Right cardiac atrium (tissue), 5 donors: ENCODE measurements around the gene KRTAP27-1. TPM values are rescaled to one million over a fixed set of nuclear protein-coding genes. Genes with fewer than 3 reads are reported as not detected.
A peak's percentile ranks its signal among the peaks of the same experiment; 100 is the strongest.

Source experiments
- ATAC-seq, 2 donors: fragments of 200-7000 bp; cut with Tn5 transposase; one replicate each; pipeline versions ENCODE4 v1.8.0 to v1.9.1; 2020; ENCODE audit warnings: moderate library complexity in 2 of 2, mild to moderate bottlenecking in 1 of 2
- DNase-seq, 3 donors: peaks; one replicate each; pipeline ENCODE4 v3.0.0-alpha.2; 2020
- H3K27ac ChIP-seq: one replicate; pipeline ENCODE4 v1.5.1; 2013; ENCODE audit warnings: mild to moderate bottlenecking, low read length, control low read depth, moderate library complexity
- H3K27me3 ChIP-seq: one replicate; pipeline ENCODE4 v1.6.1; 2013; ENCODE audit not compliant: control insufficient read depth, insufficient read depth
- H3K4me1 ChIP-seq: one replicate; pipeline ENCODE4 v1.6.1; 2013; ENCODE audit warnings: low read length; ENCODE audit not compliant: control insufficient read depth, insufficient read depth
- H3K4me3 ChIP-seq: one replicate; pipeline ENCODE4 v1.5.1; 2013; ENCODE audit warnings: low read length, control low read depth
- H3K9me3 ChIP-seq: one replicate; pipeline ENCODE4 v1.6.1; 2013; ENCODE audit warnings: low read length; ENCODE audit not compliant: control insufficient read depth
- WGBS: extraction: QIAGEN DNeasy Blood & Tissue Kit; methylation state at CpG from one replicate; pipeline ENCODE4 v1.1.7; 2013; 5-methylcytosine and 5-hydroxymethylcytosine counted together
- intact Hi-C, 4 donors: fragments of 100-400 bp; cut with DNase I; formaldehyde crosslinking; loops; one replicate each; pipeline versions ENCODE4 v1.11.0 to v1.14.0; 2022 to 2023
- long read RNA-seq, 4 donors: library from polyadenylated mRNA; unstranded; transcript quantifications; one replicate each; pipeline ENCODE4 v2.0.0, GENCODE V29; 2020 to 2021
- polyA plus RNA-seq: library from polyadenylated mRNA; stranded (reverse); fragments of 200-250 nt; gene quantifications from one replicate; pipeline ENCODE4 v1.2.3, GENCODE V29; 2013
- total RNA-seq, 4 donors: library from RNA; stranded (reverse); fragmentation: NEBNext Ultra II Directional; extraction: Animal tissue kit (Norgen Biotek cat#: 25700); gene quantifications; one replicate each; pipeline ENCODE4 v1.2.1, GENCODE V29; 2021
- donor health status: healthy with polysubstance abuse.
- donor health status: DM: no; HTN: yes; CAD: no.
- donor health status: DM: no; HTN: no; CAD: no.
- donor health status: DM: no; HTN: yes; CAD: no; lungs with severe emphysema.
- donor health status: DM: yes; HTN: yes; CAD: no.

KRTAP27-1 gene
- total RNA-seq, result not detected
- not detected for polyA plus RNA-seq
- long read RNA-seq, donor 1, result 0 reads
- long read RNA-seq, donor 2, result 0 reads
- long read RNA-seq, donor 3, result 0 reads
- long read RNA-seq, donor 4, result 0 reads

DNA sequence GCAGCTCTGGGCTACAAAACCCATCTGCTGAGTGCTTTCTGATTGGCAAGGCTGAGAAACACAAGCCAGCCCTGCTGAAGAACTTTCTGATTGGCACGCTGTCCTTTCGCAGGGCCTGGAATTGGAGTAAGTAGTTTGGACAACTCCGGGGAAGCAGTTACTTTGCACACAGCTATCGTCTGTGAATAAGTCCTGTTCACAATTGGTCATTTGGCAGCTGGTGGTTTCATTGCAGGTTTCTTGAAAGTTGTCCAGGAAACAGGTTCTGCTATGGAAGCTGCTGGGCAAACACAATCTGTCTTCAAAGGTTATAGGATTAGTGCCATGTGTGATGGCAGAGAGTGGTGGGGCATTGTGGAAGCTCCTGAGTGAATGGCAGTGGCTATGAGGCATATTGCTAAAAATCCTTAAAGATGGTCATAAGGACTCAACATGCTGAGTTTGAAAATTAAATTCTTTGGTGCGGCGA is at the start of gene KRTAP27-1:
TSS of gene KRTAP27-1 (minus strand) at position 419 of the 469 bp plus-strand sequence. CDS start at position 393, 26 bp downstream.
- intact Hi-C loops, result loop anchor here in 2 of 4 donors (10.0 kb wide), 2 partner anchors 97 to 747 kb away; partner anchors contain the start of gene KRTAP13-4 (in 1 of the 2)
- H3K27me3 ChIP-seq, result no peaks in the 10 kb centered on the region
- H3K4me1 ChIP-seq, result peaks cover 2% of the 10 kb centered on the region
- no peak within 1 kb of the TSS for H3K27ac ChIP-seq
- DNase-seq, result no peak
- whole genome bisulfite sequencing, result 79% methylated on average over 6 of the region's 6 CpGs
- no peak for ATAC-seq
- H3K9me3 ChIP-seq, result no peaks in the 10 kb centered on the region
- H3K4me3 ChIP-seq, result no peak within 1 kb of the TSS

DNA sequence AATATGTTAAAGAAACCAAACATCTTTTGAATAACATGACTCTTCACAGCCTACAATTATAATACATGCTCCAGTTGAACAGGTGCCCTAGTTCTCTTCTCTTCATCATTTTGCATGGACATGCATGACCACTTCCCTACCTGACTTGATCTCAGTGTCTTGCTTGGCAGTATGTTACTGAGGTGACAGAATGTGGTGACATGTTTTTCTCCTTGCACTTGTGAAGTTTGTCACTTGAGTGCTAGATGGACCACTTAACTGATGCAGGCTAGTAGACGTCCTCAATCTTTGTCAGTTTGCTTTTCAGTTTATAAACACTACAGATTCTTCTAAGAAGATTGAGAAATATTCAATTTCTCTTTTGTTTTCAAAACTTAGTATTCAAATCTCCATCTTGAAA is 44.7 kb upstream of the KRTAP27-1 start:
- H3K4me1 ChIP-seq, result no peaks in the 10 kb centered on the region
- no peak overlapping the region for H3K4me3 ChIP-seq
- no peak overlapping the region for H3K27ac ChIP-seq
- intact Hi-C loops, result no loop called here
- ATAC-seq (no peak), DNase-seq (no peak)
- no peaks in the 10 kb centered on the region for H3K9me3 ChIP-seq
- 27% methylated on average over 1 of the region's 1 CpG for WGBS
- H3K27me3 ChIP-seq, result no peaks in the 10 kb centered on the region

GRCh38 chr21:30372139-30372770 is 34.8 kb upstream of the KRTAP27-1 start, which contains the start of gene KRTAP13-2:
Gene KRTAP13-2, minus strand, starts transcription at chr21:30372271. Its CDS starts 58 bp downstream, at chr21:30372213.
- ATAC-seq (no peak), DNase-seq (no peak)
- H3K4me3 ChIP-seq, result no peak within 1 kb of the TSS
- H3K9me3 ChIP-seq, result no peaks in the 10 kb centered on the region
- no peaks in the 10 kb centered on the region for H3K4me1 ChIP-seq
- intact Hi-C loops, result no loop called here
- 79% methylated on average over 5 of the region's 5 CpGs for WGBS
- no peaks in the 10 kb centered on the region for H3K27me3 ChIP-seq
- no peak within 1 kb of the TSS for H3K27ac ChIP-seq

- no peak for ATAC-seq
- WGBS, result 49% methylated on average over 3 of the region's 3 CpGs
- no peaks in the 10 kb centered on the region for H3K9me3 ChIP-seq
- H3K4me3 ChIP-seq, result no peak overlapping the region
- no peak overlapping the region for H3K27ac ChIP-seq
- no peaks in the 10 kb centered on the region for H3K27me3 ChIP-seq
- no peaks in the 10 kb centered on the region for H3K4me1 ChIP-seq
- intact Hi-C loops, result loop anchor here in 1 of 4 donors (5.0 kb wide), 1 partner anchor 66 kb away; no protein-coding TSS in a partner anchor
- DNase-seq, result no peak
Observed at GRCh38 chr21:30355906-30356305, 18.4 kb upstream of the KRTAP27-1 start.

- Histone ChIP-seq H3K27ac (no peak overlapping the region), H3K27me3 (no peaks in the 10 kb centered on the region), H3K4me3 (no peak overlapping the region), H3K4me1 (no peaks in the 10 kb centered on the region), H3K9me3 (no peaks in the 10 kb centered on the region)
- intact Hi-C loops, result loop anchor here in 1 of 4 donors (5.0 kb wide), 1 partner anchor 68 kb away; no protein-coding TSS in a partner anchor
- ATAC-seq (no peak), DNase-seq (no peak)
- 71% methylated on average over 1 of the region's 1 CpG for WGBS
Observed at GRCh38 chr21:30354308-30355005, 17.0 kb upstream of the KRTAP27-1 start.

DNA sequence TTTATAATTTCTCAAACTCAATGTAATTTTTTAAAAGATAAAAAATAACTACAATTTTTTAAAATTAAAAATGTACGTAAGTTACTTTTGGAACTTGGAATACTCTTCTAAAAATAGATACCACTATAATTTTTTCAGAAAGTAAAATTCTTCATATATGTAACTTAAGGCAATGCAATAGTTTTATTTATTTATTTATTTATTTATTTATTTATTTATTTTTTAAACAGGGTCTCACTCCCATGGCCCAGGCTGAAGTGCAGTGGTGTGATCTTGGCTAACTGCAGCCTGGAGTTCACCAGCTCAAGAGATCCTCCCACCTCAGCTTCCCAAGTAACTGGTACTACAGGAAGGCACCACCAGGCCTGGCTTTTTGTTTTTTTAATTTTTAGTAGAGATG is 14.0 kb upstream of the KRTAP27-1 start:
- Histone ChIP-seq H3K9me3 (no peaks in the 10 kb centered on the region), H3K4me1 (no peaks in the 10 kb centered on the region), H3K4me3 (no peak overlapping the region), H3K27me3 (no peaks in the 10 kb centered on the region), H3K27ac (no peak overlapping the region)
- WGBS, result 94% methylated on average over 1 of the region's 1 CpG
- no peak for DNase-seq
- intact Hi-C loops, result no loop called here
- ATAC-seq, result no peak

- intact Hi-C loops, result loop anchor here in 3 of 4 donors (10.0 kb wide), 3 partner anchors 85 to 735 kb away; partner anchors contain the start of gene KRTAP13-4 (in 1 of the 3)
Observed at GRCh38 chr21:30349572-30349971, 12.1 kb upstream of the KRTAP27-1 start.

DNA sequence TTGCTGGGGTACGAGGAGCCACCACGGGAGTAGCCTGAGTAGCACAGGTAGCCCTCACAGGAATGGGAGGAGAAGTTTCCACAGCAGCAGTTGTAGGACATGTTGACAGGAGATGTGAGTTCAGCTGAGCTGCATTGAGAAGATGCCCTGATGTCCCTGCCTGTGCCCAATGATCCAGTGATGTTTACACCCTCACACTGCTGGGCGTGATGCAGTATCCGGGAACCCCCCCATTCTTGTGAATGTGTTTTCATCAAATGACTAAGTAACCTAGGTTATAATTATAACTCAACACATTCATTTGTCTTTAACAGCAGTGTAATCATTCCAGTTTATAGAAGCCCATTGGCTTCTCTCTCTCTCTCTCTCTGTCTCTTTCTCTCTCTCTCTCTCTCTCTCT is 11.0 kb upstream of the KRTAP27-1 start, which contains the start of gene KRTAP23-1:
TSS of gene KRTAP23-1 (minus strand) at position 101 of the 400 bp plus-strand sequence. CDS start at position 101, 0 bp downstream.
- no peak for ATAC-seq
- Histone ChIP-seq H3K9me3 (no peaks in the 10 kb centered on the region), H3K4me3 (no peak within 1 kb of the TSS), H3K27ac (no peak within 1 kb of the TSS), H3K27me3 (no peaks in the 10 kb centered on the region), H3K4me1 (no peaks in the 10 kb centered on the region)
- intact Hi-C loops, result loop anchor here in 3 of 4 donors (10.0 kb wide), 3 partner anchors 86 to 736 kb away; partner anchors contain the start of gene KRTAP13-4 (in 1 of the 3)
- no peak for DNase-seq
- 89% methylated on average over 4 of the region's 4 CpGs for WGBS

More at GRCh38 chr21:30349572-30349971, 12.1 kb upstream of the KRTAP27-1 start:
- DNase-seq (no peak), ATAC-seq (no peak)
- Histone ChIP-seq H3K4me3 (no peak overlapping the region), H3K27ac (no peak overlapping the region), H3K27me3 (no peaks in the 10 kb centered on the region), H3K4me1 (no peaks in the 10 kb centered on the region), H3K9me3 (no peaks in the 10 kb centered on the region)
- 29% methylated on average over 3 of the region's 3 CpGs for WGBS

- no peak for ATAC-seq
- Histone ChIP-seq H3K4me3 (no peak overlapping the region), H3K27ac (no peak overlapping the region), H3K27me3 (no peaks in the 10 kb centered on the region), H3K9me3 (no peaks in the 10 kb centered on the region), H3K4me1 (no peaks in the 10 kb centered on the region)
- DNase-seq, result no peak
- 75% methylated on average over 2 of the region's 2 CpGs for WGBS
- intact Hi-C loops, result loop anchor here in 3 of 4 donors (10.0 kb wide), 3 partner anchors 90 to 740 kb away; partner anchors contain the start of gene KRTAP13-4 (in 1 of the 3)
Observed at GRCh38 chr21:30345014-30345413, 7.5 kb upstream of the KRTAP27-1 start.

DNA sequence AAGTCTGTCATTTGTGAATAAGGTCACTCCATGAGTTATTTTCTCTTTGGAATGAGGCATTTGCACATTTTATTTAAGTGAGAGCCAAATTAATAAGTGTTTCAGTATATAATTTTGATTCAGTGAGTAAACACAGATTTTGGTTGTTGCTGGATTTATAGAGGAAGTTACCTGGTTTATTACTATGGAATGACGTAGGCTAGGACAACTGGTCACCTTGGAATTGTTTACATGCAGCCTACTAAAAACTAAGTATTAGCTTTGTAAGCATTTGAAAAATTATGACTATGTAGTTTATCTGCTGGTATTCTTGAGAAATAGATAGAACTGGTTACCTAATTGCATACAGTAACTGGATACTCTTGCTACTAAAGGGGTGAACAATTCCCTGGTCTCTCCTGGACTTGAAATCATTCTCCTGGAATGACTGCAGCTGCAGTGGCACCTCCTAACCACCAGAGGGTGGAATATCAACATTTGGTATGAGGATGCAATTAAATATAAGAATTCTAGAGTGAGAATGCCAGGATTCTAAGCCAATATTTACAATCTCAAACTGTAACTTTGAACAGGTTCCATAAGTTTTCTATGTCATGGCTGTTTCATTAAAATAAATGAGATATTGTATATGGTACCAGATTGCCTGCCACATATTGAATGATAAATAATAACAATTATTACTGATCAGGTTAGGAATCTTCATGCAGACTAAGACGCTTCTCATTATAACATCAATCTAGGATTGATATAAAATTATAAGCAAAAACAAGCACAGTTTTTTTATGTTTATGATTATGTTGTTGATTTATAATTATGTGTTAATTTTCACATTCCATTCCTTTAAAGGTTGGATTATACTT is 3.5 kb upstream of the KRTAP27-1 start:
- 89% methylated on average over 2 of the region's 2 CpGs for WGBS
- no peaks in the 10 kb centered on the region for H3K4me1 ChIP-seq
- intact Hi-C loops, result loop anchor here in 3 of 4 donors (10.0 kb wide), 3 partner anchors 94 to 744 kb away; partner anchors contain the start of gene KRTAP13-4 (in 1 of the 3)
- H3K27ac ChIP-seq, result no peak overlapping the region
- no peak overlapping the region for H3K4me3 ChIP-seq
- peak in 1 of 3 donors; percentile 64 for DNase-seq
- H3K27me3 ChIP-seq, result no peaks in the 10 kb centered on the region
- ATAC-seq, result no peak
- H3K9me3 ChIP-seq, result no peaks in the 10 kb centered on the region
